ENCODE results near the gene DHRS7B.
A peak's percentile ranks its signal among the peaks of the same experiment; 100 is the strongest.

The DHRS7B gene

DNA sequence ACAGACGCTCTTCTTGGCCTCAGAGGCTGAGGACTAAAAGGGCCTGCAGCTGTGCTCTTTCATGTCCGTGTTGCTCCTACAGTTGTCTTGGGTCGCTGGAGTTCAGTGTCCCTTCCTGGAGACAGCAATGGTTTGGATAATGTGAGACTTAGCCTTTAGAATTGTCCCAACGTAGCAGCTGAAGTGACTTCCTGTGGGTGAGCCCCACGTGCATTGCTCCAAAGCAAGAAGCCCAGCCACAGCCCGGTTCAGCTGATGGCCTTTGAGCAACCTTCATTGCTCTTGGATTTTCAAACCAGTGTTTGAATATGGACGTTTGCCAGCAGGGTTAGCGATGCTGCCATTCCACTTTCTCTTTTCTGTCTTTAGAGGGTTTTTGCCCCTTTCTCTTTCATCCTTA is 67.5 kb downstream of the DHRS7B start:
- H2AK5ac ChIP-seq (ENCODE audit: low read length) = no peak overlapping the region
- no peak overlapping the region for H3K23ac ChIP-seq (ENCODE audit: low read length)
- H3K27me3 ChIP-seq (ENCODE audit: insufficient read depth, low read length) = no peaks in the 10 kb centered on the region
- peaks cover 20 to 27% of the 10 kb centered on the region in 2 experiments for H3K36me3 ChIP-seq (ENCODE audit: control insufficient read depth in 1 of 2, insufficient read depth in 2 of 2, low read length in 2 of 2)
- H2BK12ac ChIP-seq (ENCODE audit: low read length) = no peak overlapping the region
- H4K91ac ChIP-seq (ENCODE audit: low read depth, low read length) = no peak overlapping the region
- no peak overlapping the region for H3K4me3 ChIP-seq (ENCODE audit: low read depth, low read length)
- no peaks in the 10 kb centered on the region for H3K79me2 ChIP-seq (ENCODE audit: control insufficient read depth, insufficient read depth, low read length, poor library complexity)
- H3K4ac ChIP-seq (ENCODE audit: low read depth, low read length) = no peak overlapping the region
- no peak overlapping the region for H2AFZ ChIP-seq (ENCODE audit: insufficient read depth, low read length, poor library complexity)
- no peak overlapping the region for H4K12ac ChIP-seq (ENCODE audit: low read depth, low read length)
- H2BK5ac ChIP-seq (ENCODE audit: low read depth, low read length, poor library complexity) = no peak overlapping the region
- peaks cover 5% of the 10 kb centered on the region for H3K9me3 ChIP-seq (ENCODE audit: insufficient read depth, low read depth, low read length)
- H3K4me1 ChIP-seq (ENCODE audit: control insufficient read depth in 1 of 2, insufficient read depth in 2 of 2, low read length in 2 of 2) = peaks cover 3 to 4% of the 10 kb centered on the region in 2 experiments
- H3K4me2 ChIP-seq (ENCODE audit: low read length) = no peak overlapping the region
- no peak for DNase-seq
- WGBS (ENCODE audit: extremely low coverage, insufficient coverage, insufficient read length) = no CpG with 5 or more reads among the region's 8 CpGs
- no peak overlapping the region for H2BK120ac ChIP-seq (ENCODE audit: insufficient read depth, low read length, poor library complexity)
- no peaks in the 10 kb centered on the region for H3K79me1 ChIP-seq (ENCODE audit: low read length)
- H3K14ac ChIP-seq (ENCODE audit: low read length) = no peak overlapping the region
- no peak overlapping the region for H3K9ac ChIP-seq (ENCODE audit: low read length)
- no peak overlapping the region for H4K8ac ChIP-seq (ENCODE audit: low read depth, low read length)
- no peak overlapping the region for H3K18ac ChIP-seq (ENCODE audit: low read length)
- no peak overlapping the region for H3K27ac ChIP-seq (ENCODE audit: low read depth, low read length)

- Histone ChIP-seq H4K8ac (ENCODE audit: low read depth, low read length) (no peak overlapping the region), H2BK12ac (ENCODE audit: low read length) (no peak overlapping the region), H4K12ac (ENCODE audit: low read depth, low read length) (no peak overlapping the region), H3K14ac (ENCODE audit: low read length) (no peak overlapping the region), H3K4me2 (ENCODE audit: low read length) (no peak overlapping the region), H3K18ac (ENCODE audit: low read length) (no peak overlapping the region), H2BK120ac (ENCODE audit: insufficient read depth, low read length, poor library complexity) (no peak overlapping the region), H3K4ac (ENCODE audit: low read depth, low read length) (no peak overlapping the region), H3K9me3 (ENCODE audit: insufficient read depth, low read depth, low read length) (peaks cover 5% of the 10 kb centered on the region), H4K91ac (ENCODE audit: low read depth, low read length) (no peak overlapping the region), H3K4me1 (ENCODE audit: control insufficient read depth in 1 of 2, insufficient read depth in 2 of 2, low read length in 2 of 2) (peaks cover 6% of the 10 kb centered on the region in 2 experiments), H3K36me3 (ENCODE audit: control insufficient read depth in 1 of 2, insufficient read depth in 2 of 2, low read length in 2 of 2) (peaks cover 20 to 25% of the 10 kb centered on the region in 2 experiments), H3K9ac (ENCODE audit: low read length) (no peak overlapping the region), H3K79me1 (ENCODE audit: low read length) (no peaks in the 10 kb centered on the region), H3K27ac (ENCODE audit: low read depth, low read length) (no peak overlapping the region), H3K27me3 (ENCODE audit: insufficient read depth, low read length) (no peaks in the 10 kb centered on the region), H2BK5ac (ENCODE audit: low read depth, low read length, poor library complexity) (no peak overlapping the region), H3K23ac (ENCODE audit: low read length) (no peak overlapping the region), H2AFZ (ENCODE audit: insufficient read depth, low read length, poor library complexity) (no peak overlapping the region), H3K4me3 (ENCODE audit: low read depth, low read length) (no peak overlapping the region), H3K79me2 (ENCODE audit: control insufficient read depth, insufficient read depth, low read length, poor library complexity) (no peaks in the 10 kb centered on the region), H2AK5ac (ENCODE audit: low read length) (no peak overlapping the region)
- peak; percentile 16 to 60 for DNase-seq
- no CpG with 5 or more reads among the region's 5 CpGs for WGBS (ENCODE audit: extremely low coverage, insufficient coverage, insufficient read length)
Measured at GRCh38 chr17:21194703-21195102, 67.9 kb downstream of the DHRS7B start.

- no peak overlapping the region for H2BK120ac ChIP-seq (ENCODE audit: insufficient read depth, low read length, poor library complexity)
- no peak overlapping the region for H2BK5ac ChIP-seq (ENCODE audit: low read depth, low read length, poor library complexity)
- H2AFZ ChIP-seq (ENCODE audit: insufficient read depth, low read length, poor library complexity) = no peak overlapping the region
- no peak overlapping the region for H3K9ac ChIP-seq (ENCODE audit: low read length)
- H3K79me2 ChIP-seq (ENCODE audit: control insufficient read depth, insufficient read depth, low read length, poor library complexity) = peaks cover 1% of the 10 kb centered on the region
- no peak overlapping the region for H3K14ac ChIP-seq (ENCODE audit: low read length)
- no peak overlapping the region for H4K12ac ChIP-seq (ENCODE audit: low read depth, low read length)
- no peak for DNase-seq
- H3K27me3 ChIP-seq (ENCODE audit: insufficient read depth, low read length) = no peaks in the 10 kb centered on the region
- no peak overlapping the region for H3K4me2 ChIP-seq (ENCODE audit: low read length)
- H3K36me3 ChIP-seq (ENCODE audit: control insufficient read depth in 1 of 2, insufficient read depth in 2 of 2, low read length in 2 of 2) = peaks cover 18 to 21% of the 10 kb centered on the region in 2 experiments
- H3K27ac ChIP-seq (ENCODE audit: low read depth, low read length) = no peak overlapping the region
- no peak overlapping the region for H2BK12ac ChIP-seq (ENCODE audit: low read length)
- H2AK5ac ChIP-seq (ENCODE audit: low read length) = no peak overlapping the region
- H4K91ac ChIP-seq (ENCODE audit: low read depth, low read length) = no peak overlapping the region
- H3K4me3 ChIP-seq (ENCODE audit: low read depth, low read length) = no peak overlapping the region
- no peak overlapping the region for H4K8ac ChIP-seq (ENCODE audit: low read depth, low read length)
- peaks cover 5% of the 10 kb centered on the region for H3K9me3 ChIP-seq (ENCODE audit: insufficient read depth, low read depth, low read length)
- H3K23ac ChIP-seq (ENCODE audit: low read length) = no peak overlapping the region
- H3K4ac ChIP-seq (ENCODE audit: low read depth, low read length) = no peak overlapping the region
- peaks cover 13 to 18% of the 10 kb centered on the region in 2 experiments for H3K4me1 ChIP-seq (ENCODE audit: control insufficient read depth in 1 of 2, insufficient read depth in 2 of 2, low read length in 2 of 2)
- H3K79me1 ChIP-seq (ENCODE audit: low read length) = no peaks in the 10 kb centered on the region
- no peak overlapping the region for H3K18ac ChIP-seq (ENCODE audit: low read length)
- no CpG with 5 or more reads among the region's 5 CpGs for whole genome bisulfite sequencing (ENCODE audit: extremely low coverage, insufficient coverage, insufficient read length)
Measured at GRCh38 chr17:21196126-21196525, 69.4 kb downstream of the DHRS7B start.

DNA sequence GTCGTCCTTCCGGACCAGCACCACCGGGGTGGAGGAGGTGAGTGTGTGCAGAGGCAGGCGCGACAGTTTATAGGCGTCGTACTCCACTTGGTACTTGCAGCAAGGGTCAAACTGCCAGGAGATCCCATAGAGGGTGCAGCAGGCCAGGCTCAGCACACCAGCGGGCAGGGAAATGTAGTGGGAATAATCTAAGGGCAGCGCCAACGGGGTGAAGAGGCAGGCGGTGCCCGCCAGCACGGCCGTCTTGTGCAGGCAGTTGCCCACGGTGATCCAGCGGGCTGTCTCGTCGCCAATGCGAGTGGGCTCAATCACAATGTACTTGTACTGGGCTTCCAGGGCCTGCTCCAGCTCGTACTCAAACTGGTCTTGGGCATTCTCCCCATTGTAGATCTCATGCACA is 71.6 kb downstream of the DHRS7B start:
- no peak overlapping the region for H3K23ac ChIP-seq (ENCODE audit: low read length)
- no peak for DNase-seq
- H2BK12ac ChIP-seq (ENCODE audit: low read length) = no peak overlapping the region
- H4K91ac ChIP-seq (ENCODE audit: low read depth, low read length) = no peak overlapping the region
- H3K27me3 ChIP-seq (ENCODE audit: insufficient read depth, low read length) = no peaks in the 10 kb centered on the region
- H2BK5ac ChIP-seq (ENCODE audit: low read depth, low read length, poor library complexity) = no peak overlapping the region
- H2AFZ ChIP-seq (ENCODE audit: insufficient read depth, low read length, poor library complexity) = no peak overlapping the region
- H3K14ac ChIP-seq (ENCODE audit: low read length) = no peak overlapping the region
- WGBS (ENCODE audit: extremely low coverage, insufficient coverage, insufficient read length) = no CpG with 5 or more reads among the region's 20 CpGs
- no peak overlapping the region for H3K4ac ChIP-seq (ENCODE audit: low read depth, low read length)
- no peak overlapping the region for H2BK120ac ChIP-seq (ENCODE audit: insufficient read depth, low read length, poor library complexity)
- no peak overlapping the region for H3K27ac ChIP-seq (ENCODE audit: low read depth, low read length)
- peaks cover 23 to 24% of the 10 kb centered on the region in 2 experiments for H3K36me3 ChIP-seq (ENCODE audit: control insufficient read depth in 1 of 2, insufficient read depth in 2 of 2, low read length in 2 of 2)
- H3K4me1 ChIP-seq (ENCODE audit: control insufficient read depth in 1 of 2, insufficient read depth in 2 of 2, low read length in 2 of 2) = peaks cover 13 to 18% of the 10 kb centered on the region in 2 experiments
- no peak overlapping the region for H4K8ac ChIP-seq (ENCODE audit: low read depth, low read length)
- H3K4me2 ChIP-seq (ENCODE audit: low read length) = no peak overlapping the region
- no peak overlapping the region for H3K18ac ChIP-seq (ENCODE audit: low read length)
- H3K9ac ChIP-seq (ENCODE audit: low read length) = no peak overlapping the region
- no peak overlapping the region for H3K4me3 ChIP-seq (ENCODE audit: low read depth, low read length)
- no peak overlapping the region for H2AK5ac ChIP-seq (ENCODE audit: low read length)
- peaks cover 5% of the 10 kb centered on the region for H3K9me3 ChIP-seq (ENCODE audit: insufficient read depth, low read depth, low read length)
- H3K79me1 ChIP-seq (ENCODE audit: low read length) = no peaks in the 10 kb centered on the region
- H4K12ac ChIP-seq (ENCODE audit: low read depth, low read length) = no peak overlapping the region
- H3K79me2 ChIP-seq (ENCODE audit: control insufficient read depth, insufficient read depth, low read length, poor library complexity) = peaks cover 2% of the 10 kb centered on the region
